NCI-H446 treated with DMSO at 0.1 percent for 48 hours (cell line): Measurements from ENCODE around the gene GRIK4.

ENCODE experiments used
- DNase-seq: peaks from one replicate; lab custom pipeline; 2025; lab: John Stamatoyannopoulos, UW

GRIK4 gene

GRCh38 chr11:120839201-120839600 is 327.7 kb downstream of the GRIK4 start:
- DNase-seq, result no peak

GRCh38 chr11:120839846-120840402 is 328.4 kb downstream of the GRIK4 start:
- no peak for DNase-seq

- DNase-seq, result no peak
Measured at GRCh38 chr11:120840661-120841060, 329.1 kb downstream of the GRIK4 start.

- DNase-seq, result no peak
Measured at GRCh38 chr11:120841074-120841473, 329.5 kb downstream of the GRIK4 start.

- DNase-seq, result no peak
Measured at GRCh38 chr11:120842195-120842594, 330.6 kb downstream of the GRIK4 start.

- DNase-seq, result no peak
Measured at GRCh38 chr11:120853435-120853834, 341.9 kb downstream of the GRIK4 start.

GRCh38 chr11:120854988-120855387 is 343.4 kb downstream of the GRIK4 start:
- DNase-seq, result no peak

- DNase-seq, result no peak
Measured at GRCh38 chr11:120857508-120857907, 346.0 kb downstream of the GRIK4 start.

GRCh38 chr11:120858740-120859139 is 347.2 kb downstream of the GRIK4 start:
- DNase-seq, result no peak

- DNase-seq, result no peak
Measured at GRCh38 chr11:120859552-120860295, 348.2 kb downstream of the GRIK4 start.

GRCh38 chr11:120863359-120863758 is 351.8 kb downstream of the GRIK4 start:
- no peak for DNase-seq

- DNase-seq, result no peak
Measured at GRCh38 chr11:120867024-120867423, 355.5 kb downstream of the GRIK4 start.

- no peak for DNase-seq
Measured at GRCh38 chr11:120867531-120867930, 356.0 kb downstream of the GRIK4 start.

- DNase-seq, result no peak
Measured at GRCh38 chr11:120867988-120868387, 356.4 kb downstream of the GRIK4 start.

GRCh38 chr11:120869097-120869496 is 357.5 kb downstream of the GRIK4 start:
- no peak for DNase-seq

GRCh38 chr11:120869516-120870011 is 358.0 kb downstream of the GRIK4 start:
- DNase-seq, result no peak

- DNase-seq, result no peak
Measured at GRCh38 chr11:120871194-120871593, 359.6 kb downstream of the GRIK4 start.

- no peak for DNase-seq
Measured at GRCh38 chr11:120871924-120872323, 360.4 kb downstream of the GRIK4 start.

- DNase-seq, result no peak
Measured at GRCh38 chr11:120873966-120874735, 362.6 kb downstream of the GRIK4 start.

- no peak for DNase-seq
Measured at GRCh38 chr11:120875986-120876385, 364.4 kb downstream of the GRIK4 start.

- no peak for DNase-seq
Measured at GRCh38 chr11:120877746-120878365, 366.3 kb downstream of the GRIK4 start.

GRCh38 chr11:120878781-120879180 is 367.2 kb downstream of the GRIK4 start:
- DNase-seq, result no peak
